NCI-H1105 treated with DMSO at 0.1 percent for 48 hours (cell line): Measurements from ENCODE around the gene GSTP1.
"Not testable (repeated sequence)": the region's sequence is repeated elsewhere in the genome, so short reads cannot be mapped to it uniquely, and the experiment has no call there.

Experiments
- DNase-seq: peaks from one replicate; lab custom pipeline; 2025; lab: John Stamatoyannopoulos, UW

GSTP1 gene

GRCh38 chr11:67597458-67597857 lies 13.8 kb downstream of the GSTP1 start:
- DNase-seq: not testable (repeated sequence)

GRCh38 chr11:67597963-67598362 lies 14.4 kb downstream of the GSTP1 start:
- not testable (repeated sequence) for DNase-seq

GRCh38 chr11:67599149-67599548 lies 15.5 kb downstream of the GSTP1 start:
- no peak for DNase-seq

GRCh38 chr11:67600324-67601029 lies 16.9 kb downstream of the GSTP1 start:
- DNase-seq: no peak

GRCh38 chr11:67601098-67601497 lies 17.5 kb downstream of the GSTP1 start:
- no peak for DNase-seq

GRCh38 chr11:67604119-67604518 lies 20.5 kb downstream of the GSTP1 start:
- not testable (repeated sequence) for DNase-seq

GRCh38 chr11:67604815-67605214 lies 21.2 kb downstream of the GSTP1 start:
- no peak for DNase-seq

- no peak for DNase-seq
Measured at GRCh38 chr11:67605231-67606011, 21.8 kb downstream of the GSTP1 start.

GRCh38 chr11:67606093-67606491 lies 22.5 kb downstream of the GSTP1 start:
- no peak for DNase-seq

- peak; percentile 93 for DNase-seq
Measured at GRCh38 chr11:67606492-67607295, 23.1 kb downstream of the GSTP1 start, which contains the start of gene NDUFV1. Gene NDUFV1, plus strand, starts transcription at chr11:67606936. Its CDS starts 69 bp downstream, at chr11:67607005.

- no peak for DNase-seq
Measured at GRCh38 chr11:67607507-67607906, 23.9 kb downstream of the GSTP1 start.

- DNase-seq: no peak
Measured at GRCh38 chr11:67608486-67608885, 24.9 kb downstream of the GSTP1 start.

- DNase-seq: no peak
Measured at GRCh38 chr11:67609316-67609715, 25.7 kb downstream of the GSTP1 start.

GRCh38 chr11:67610302-67610868 lies 26.8 kb downstream of the GSTP1 start:
- DNase-seq: no peak

GRCh38 chr11:67611165-67611564 lies 27.6 kb downstream of the GSTP1 start:
- no peak for DNase-seq

- no peak for DNase-seq
Measured at GRCh38 chr11:67611704-67612587, 28.3 kb downstream of the GSTP1 start.

- no peak for DNase-seq
Measured at GRCh38 chr11:67612751-67613150, 29.1 kb downstream of the GSTP1 start.

- DNase-seq: no peak
Measured at GRCh38 chr11:67613313-67613959, 29.8 kb downstream of the GSTP1 start.

GRCh38 chr11:67613960-67614715 lies 30.5 kb downstream of the GSTP1 start:
- DNase-seq: peak; percentile 33
